NCI-H2171 treated with DMSO at 0.1 percent for 48 hours (cell line): Measurements from ENCODE around the gene APOBEC2.

ENCODE experiments used
- DNase-seq: peaks from one replicate; lab custom pipeline; 2025; lab: John Stamatoyannopoulos, UW

The APOBEC2 gene

DNA sequence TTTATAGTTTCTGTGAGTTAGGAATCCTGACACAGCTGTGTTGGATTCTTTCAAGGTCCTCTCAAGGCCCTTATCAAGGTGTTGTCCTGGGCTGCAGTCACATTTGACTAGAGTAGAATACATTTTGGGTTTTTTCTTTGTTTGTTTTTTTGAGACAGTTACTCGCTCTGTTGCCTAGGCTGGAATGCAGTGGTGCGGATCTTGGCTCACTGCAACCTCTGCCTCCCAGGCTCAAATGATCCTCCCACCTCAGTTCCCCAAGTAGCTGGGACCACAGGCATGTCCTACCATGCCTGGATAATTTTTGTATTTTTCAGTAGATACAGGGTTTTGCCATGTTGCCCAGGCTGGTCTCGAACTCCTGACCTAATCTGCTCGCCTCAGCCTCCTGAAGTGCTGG, 35.4 kb downstream of the APOBEC2 start:
- DNase-seq = no peak

DNA sequence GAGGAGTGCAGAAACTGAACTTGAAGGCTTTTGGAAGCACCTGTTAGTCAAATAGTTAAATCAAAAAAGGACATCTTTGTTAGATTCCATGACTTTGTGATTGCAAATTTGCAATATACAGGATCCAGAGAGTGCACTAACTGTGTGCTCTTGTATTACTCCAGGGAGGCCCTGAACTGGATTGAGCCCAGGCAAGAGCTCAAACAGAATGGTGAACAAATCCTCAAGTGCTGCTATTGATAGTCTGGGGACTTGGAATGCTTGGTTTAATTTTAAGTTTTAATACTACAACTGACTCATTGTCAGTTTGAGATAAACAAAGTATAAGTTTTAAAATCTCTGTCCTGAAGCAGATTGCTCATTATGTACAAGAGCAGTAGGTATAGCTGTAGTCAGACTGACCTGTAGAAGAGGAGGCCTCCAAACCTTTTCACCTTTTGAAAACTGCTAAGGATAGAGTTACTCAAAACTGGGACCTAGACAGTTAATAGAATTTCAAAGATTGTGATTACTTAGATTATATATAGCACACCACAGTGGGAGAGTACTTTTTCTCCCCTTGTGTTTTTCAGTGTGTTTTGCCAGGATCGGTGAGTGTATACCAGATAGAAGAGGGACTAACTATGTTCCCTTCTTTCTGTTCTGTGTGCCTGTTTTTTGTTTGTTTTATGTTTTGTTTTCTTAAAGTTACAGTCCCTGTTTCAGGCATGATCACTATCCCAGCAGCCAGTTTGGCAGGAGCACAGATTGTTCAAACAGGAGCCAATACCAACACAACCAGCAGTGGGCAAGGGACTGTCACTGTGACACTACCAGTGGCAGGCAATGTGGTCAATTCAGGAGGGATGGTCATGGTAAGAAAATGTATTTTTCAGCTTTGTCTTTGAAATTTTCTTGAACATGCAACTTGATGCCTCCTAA, 38.1 kb downstream of the APOBEC2 start:
- DNase-seq = no peak

DNA sequence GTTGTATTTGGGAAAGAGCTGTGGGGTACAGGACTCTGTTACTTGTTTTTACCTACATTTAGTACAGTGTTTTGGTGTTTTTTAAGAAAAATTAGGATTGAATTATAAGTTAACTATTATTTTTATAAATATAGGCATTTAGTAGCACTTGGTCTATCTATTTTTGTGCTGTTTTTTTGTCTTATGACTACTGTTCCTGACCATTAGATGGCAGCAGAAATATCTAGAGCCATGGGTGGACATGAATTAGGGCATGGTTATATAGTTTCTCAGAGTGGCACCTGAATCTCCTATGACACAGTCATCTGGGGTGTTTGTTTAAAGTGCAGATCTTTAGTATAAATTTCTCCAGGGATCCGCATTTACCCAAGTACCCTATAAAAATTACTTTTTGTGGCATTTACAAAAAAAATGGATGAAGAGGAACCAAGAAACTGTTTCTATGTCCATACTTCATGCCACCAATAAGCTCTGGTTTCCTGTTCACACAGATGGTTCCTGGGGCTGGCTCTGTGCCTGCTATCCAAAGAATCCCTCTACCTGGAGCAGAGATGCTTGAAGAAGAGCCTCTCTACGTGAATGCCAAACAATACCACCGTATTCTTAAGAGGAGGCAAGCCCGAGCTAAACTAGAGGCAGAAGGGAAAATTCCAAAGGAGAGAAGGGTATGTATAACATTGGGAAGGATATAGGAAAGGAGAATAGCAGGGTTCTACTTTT, 39.6 kb downstream of the APOBEC2 start:
- DNase-seq = no peak

DNA sequence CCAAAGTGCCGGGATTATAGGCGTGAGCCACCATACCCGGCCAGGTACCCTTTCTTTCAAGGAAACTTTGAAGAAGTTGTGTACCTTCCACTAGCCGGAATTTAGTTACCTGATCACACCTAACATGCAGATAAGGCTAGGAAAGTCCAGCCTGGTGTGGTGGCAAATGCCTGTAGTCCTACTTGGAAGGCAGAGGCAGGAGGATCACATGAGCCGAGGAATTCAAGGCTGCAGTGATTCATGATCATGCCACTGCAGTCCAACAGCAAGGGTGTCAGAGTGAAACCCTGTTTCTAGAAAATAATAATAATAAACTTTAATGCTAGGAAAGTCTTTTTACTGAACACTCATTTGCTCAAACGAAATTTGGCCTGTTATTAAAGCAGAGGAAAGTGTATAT, 40.7 kb downstream of the APOBEC2 start:
- DNase-seq = no peak

DNA sequence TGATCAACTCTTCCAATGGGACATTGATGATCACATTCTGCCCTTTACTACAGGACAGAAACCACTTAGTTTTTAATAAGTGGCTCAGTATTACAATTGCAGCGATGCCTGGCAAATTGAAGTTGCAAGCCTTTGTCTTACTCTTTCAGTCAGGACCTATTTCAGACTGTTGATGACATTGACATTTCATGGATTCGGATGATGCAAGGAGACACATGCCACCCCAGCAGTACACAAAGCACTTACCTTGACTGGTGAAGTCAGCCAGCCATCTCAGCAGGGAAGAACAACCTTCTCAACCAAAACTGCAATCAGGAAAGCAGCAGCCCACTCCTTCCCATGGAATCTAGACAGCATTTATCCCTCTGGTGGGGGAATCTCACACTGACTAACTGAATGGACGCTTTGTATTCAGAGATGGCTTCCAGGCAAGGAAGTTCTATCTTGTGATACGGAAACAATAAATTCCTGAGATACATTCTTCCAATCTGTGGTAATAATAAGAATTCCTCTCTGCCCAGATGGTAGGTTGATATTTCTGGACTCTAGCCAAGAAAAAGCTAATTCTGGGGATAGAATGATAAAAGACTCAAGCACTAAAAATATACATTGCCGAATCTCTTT, 44.6 kb downstream of the APOBEC2 start:
- peak; percentile 11 for DNase-seq

DNA sequence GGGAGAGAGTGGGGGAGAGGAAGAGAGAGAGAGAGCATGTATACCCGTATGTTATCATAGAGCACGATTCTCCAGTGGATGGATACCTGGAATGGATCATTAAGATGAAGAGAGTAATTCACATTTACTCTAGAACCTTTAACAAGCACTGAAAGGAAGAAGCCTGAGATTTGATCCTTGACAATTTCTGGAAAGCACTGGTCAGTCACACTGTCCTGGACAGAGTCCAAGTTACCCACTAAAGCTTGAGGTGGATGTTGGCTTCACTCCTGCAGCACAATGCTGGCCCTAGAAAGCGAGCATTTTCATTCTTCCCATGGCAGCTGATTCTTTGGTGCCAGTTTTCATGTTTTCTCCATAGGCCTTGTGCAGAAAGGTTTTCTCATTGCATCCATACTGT, 45.4 kb downstream of the APOBEC2 start:
- no peak for DNase-seq

DNA sequence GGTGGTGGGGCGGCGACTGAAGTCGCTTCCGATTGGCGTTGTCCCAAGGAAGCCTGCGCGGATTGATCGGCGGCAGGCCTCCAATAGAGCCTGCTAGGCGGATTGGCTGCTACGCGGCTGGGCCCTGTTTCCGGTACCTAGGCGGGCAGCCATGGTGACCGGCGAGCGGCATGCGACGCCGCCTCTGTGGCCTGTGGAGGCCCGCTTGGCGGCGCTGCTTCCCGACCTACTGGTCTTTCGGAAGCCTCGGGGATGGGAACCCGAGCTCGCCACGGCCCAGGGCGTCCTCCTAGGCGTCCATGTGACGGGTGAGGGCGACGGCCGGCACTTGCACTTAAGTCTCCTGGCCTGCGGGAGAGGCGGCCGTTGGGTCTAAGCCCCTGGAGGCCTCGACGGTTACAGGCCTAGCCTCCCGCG, 47.9 kb downstream of the APOBEC2 start:
- DNase-seq = no peak

DNA sequence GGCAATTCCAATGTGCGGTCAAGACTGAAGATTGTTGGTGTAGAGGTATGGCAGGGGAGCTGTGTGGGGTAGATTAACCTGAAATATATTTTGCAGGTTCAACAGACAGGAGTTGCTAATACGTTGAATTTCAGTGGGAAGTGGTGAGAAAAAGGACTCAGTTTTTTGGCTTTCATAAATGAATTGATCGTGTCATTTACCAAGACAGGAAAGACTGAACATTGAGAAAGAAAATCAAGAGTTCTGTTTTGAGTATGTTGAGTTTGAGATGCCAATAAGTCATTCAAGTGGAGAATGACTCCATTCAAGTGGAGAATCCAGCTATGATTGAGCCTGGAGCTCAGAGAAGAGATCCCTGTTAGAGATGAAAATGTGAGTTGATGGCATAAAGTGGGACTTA, 50.8 kb downstream of the APOBEC2 start:
- DNase-seq = no peak

DNA sequence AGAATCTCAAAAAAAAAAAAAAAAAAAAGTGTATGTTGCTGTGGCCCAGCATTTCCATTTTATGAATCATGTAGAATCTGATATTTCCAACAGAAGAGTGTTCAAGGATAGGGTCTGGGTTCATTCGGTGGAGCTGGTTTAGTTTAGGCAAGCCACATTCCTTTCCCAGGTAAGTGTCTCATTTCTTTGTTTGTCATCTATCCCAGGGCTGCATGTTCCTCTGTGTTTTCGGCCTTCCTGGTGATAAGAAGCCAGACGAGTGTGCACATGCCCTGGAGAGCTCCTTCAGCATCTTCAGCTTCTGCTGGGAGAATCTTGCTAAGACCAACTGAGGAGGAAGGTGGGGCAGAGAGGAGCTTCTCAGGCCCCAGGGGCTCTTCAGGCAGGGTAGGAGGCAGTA, 58.0 kb downstream of the APOBEC2 start:
- DNase-seq = no peak
